Erythroblast (primary cell): ENCODE results near the gene APOF.
"Not testable (repeated sequence)": the region's sequence is repeated elsewhere in the genome, so short reads cannot be mapped to it uniquely, and the experiment has no call there.

Experiments
- GATA1 ChIP-seq: IDR thresholded peaks from 2 replicates; pipeline ENCODE4 v1.6.1; 2011; ENCODE audit warnings: low read depth, mild to moderate bottlenecking, control low read depth, low read length, moderate library complexity
- POLR2A ChIP-seq: IDR thresholded peaks from 2 replicates; pipeline ENCODE4 v1.6.1; 2011; ENCODE audit warnings: mild to moderate bottlenecking, low read length

- not testable (repeated sequence) for TF ChIP-seq POLR2A, GATA1
These were observed 41.0 kb downstream of the APOF start for GRCh38 chr12:56321610-56322009.
